KG1 (cell line): ENCODE measurements around the gene COL9A3.
A peak's percentile ranks its signal among the peaks of the same experiment; 100 is the strongest.

Source experiments
- DNase-seq: peaks from one replicate; lab custom pipeline; 2025; lab: John Stamatoyannopoulos, UW

COL9A3 gene

DNA sequence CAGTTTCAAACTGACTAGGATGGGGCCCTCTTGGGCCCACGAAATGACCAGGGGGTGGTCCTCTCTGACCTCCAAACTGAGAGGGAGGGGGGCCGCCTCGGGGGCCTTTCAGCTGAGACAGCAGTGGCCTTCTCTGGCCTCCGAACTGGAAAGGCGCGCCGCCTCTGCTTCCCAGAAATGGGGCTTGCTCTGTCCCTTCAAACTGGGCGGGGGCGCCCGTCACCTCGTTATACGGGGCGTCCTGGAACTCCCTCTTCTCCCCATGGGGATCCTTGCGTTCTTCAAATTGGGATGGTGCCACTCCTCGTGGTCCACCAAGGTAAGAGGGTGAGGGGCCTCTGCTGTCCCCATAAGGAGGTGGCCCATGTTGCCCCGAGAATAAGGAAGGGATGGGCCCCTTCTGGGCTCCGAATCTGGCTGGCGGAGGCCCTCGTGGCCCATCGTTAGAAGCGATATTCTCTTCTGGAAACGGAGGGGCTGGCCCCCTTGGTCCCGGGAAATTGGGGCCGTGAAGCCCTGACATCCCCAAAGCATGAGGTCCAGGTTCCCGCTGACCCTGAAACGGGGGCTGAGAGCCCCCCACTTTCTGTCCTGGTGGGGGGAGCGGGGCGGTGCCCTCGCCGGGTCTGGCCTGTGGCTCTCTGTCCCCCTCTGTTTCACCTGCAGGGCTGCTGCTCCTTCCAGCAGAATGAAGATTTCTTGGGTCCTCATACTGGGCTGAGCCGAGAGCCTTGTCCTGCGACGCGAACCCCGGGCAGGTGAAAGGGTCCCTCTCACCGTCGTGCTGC lies 63.5 kb downstream of the COL9A3 start:
- DNase-seq: no peak

- no peak for DNase-seq
Observed at GRCh38 chr20:62880935-62881661, 64.2 kb downstream of the COL9A3 start.

GRCh38 chr20:62881662-62882395 lies 65.0 kb downstream of the COL9A3 start:
- DNase-seq: no peak

DNA sequence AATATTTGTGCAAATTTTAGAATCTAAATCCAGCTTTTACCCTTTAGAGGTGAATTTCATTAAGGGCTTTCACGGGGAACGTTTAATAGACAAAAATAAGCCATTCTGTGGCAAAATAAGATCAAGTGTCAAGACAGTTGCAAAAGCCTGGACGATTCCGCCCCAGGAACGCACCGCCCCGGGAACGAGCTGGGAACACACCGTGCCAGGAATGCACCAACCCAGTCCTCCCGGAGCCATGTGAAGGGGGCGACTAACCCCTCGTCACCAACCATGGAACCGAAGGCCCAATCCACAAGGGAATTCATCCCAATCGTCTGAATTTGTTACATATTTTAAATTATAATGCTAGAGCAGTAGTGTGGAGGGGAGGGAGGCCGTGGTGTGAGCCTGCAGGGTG lies 65.6 kb downstream of the COL9A3 start:
- no peak for DNase-seq

DNA sequence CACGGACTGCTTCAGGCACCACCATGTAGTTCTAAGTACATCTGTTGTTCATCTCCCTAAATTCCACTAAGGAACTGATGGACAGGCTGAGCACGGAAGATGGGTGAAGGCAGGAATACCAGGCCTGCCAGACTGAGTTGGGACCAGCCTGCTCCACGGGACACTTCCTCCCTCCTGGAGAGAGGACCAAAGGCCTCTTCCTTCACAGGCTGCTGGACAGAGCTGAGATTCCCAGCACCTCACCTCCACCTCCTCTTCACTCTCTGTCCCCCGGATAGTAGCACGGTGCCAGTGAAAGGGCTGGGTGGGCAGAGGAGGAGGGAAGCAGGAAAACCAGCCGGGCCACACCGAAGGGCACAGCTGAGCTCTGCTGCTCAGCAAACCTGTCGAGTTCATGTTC lies 67.7 kb downstream of the COL9A3 start:
- no peak for DNase-seq

DNA sequence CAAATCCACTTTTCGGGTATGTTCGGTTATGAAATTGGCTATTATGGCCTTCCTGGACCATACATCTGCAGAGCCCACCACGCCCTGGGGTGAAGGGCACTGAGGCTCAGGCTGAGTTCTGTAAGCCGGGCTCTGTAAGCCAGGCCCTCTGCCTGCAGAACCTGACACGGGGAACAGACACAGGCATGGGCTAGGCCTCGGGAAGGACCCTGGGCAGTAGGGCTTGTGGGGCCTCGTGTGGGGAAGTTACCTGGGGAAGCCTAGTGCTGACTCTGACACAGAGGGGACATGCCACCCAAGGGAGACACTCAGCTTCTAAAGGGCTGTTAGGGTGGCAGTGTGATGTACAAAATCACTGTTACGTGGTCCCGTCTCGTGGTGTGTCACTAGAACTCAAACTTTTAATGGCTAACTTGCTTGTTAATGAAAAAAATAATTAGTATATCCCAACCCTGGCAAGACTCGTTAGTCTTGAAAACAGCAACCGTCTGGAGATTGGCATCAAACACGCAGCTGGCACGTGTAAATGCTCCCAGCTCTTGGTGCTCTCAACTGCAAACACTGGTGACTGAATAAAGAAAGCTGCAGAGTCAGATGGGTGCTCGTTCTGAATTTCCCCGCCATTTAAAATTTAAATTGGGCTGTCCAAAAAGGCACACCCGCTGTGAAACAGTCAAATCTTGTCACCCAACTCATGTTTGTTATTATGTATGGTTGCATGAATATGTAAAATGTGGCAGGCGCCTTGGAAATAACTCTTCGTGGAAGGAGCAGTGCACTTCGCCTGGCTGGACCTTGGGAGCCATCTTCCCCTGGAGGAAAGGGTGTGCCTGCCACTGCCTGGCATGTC lies 68.4 kb downstream of the COL9A3 start:
- DNase-seq: no peak

DNA sequence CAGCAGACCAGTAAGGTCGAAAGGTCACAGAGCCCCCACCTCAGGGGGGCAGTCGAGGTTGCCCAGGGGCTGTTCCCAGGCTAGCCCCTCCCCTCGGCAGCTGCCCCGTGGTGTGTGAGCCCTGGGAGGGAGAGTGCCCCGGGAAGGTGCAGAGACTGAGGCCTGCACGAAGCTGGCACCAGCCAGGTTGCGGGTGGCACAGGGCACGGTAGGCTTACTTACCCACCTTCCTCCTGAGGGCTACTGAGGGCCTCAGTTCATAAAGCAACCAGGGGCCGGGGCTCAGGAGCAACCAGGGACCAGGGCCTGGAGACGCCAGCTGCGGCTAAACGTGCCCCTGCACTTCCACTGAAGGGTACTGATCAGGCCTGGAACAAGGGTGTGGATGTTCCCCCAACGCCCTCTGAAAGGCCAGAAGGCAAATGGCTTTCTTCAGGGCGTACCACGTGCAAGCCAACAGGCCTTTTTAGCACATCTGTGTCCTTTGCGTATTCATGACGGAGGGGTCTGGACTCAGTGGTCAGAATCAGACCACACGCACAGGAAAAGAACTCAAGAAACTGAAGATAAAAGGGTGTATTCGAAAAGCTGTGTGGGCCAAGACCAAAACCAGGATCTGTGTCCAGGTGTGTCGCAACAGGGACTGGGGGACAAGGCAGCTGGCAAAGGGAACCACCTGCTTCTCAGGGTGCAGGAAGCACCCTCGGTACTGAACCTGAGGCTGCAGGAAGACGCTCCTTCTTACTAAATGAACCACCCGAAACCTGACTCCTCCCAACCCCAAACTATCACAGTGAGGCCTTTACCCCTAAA lies 69.3 kb downstream of the COL9A3 start:
- no peak for DNase-seq

GRCh38 chr20:62886709-62887058 lies 69.8 kb downstream of the COL9A3 start:
- DNase-seq: no peak

DNA sequence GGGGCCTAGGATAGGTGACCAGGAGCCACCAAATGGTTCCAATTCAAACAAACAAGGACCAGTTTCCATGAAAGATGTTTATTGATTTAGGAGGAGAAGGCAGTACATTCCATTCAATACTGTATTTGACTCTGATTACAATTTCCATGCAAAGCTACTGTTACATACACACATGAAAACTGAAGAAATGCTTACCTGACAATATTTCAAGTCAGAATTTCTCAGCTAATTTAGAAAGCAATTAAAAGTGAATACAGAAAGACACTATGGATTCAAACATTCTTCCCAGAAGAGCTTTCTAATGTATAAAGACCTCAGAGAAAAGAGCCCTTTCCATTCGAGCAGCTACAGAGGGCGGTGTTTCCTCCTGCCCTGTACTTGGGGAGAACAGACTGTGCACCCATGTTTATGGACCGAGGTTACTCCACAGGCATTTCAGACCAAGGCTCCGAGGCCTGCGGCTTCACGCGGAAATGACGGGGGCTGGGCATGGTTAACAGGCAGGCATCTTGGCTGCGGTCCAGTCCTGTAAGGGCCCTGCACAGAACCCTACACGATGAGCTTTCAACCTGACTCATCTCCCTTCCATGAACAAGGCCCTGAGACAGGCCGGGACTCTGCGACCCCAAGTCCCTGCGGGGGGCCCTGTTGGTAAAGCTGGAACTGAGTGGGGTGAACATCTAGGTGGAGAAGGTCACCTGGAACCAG lies 70.5 kb downstream of the COL9A3 start:
- DNase-seq: peak; percentile 43

- DNase-seq: no peak
Observed at GRCh38 chr20:62887860-62888239, 71.0 kb downstream of the COL9A3 start.

GRCh38 chr20:62888406-62888805 lies 71.6 kb downstream of the COL9A3 start:
- no peak for DNase-seq

DNA sequence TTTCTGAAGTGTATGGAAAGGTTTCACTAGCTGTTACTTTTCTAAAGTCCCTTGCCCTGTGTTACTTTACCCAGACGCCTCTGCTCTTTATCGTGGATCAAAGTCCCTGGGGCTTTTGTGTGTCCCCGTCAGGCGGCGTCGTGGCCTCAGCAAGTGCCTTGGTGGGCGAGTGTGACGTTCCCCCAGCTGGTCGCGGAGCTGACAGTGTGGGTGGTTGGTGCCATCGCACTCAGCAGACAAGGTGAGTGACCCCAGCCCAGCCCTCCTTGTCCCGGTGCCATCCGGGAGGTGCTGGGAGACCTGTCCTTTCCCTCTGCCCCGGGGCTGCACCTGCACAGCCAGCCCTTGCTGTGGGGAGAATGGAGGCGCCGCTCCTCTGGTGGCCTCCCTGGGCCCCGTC lies 72.1 kb downstream of the COL9A3 start:
- no peak for DNase-seq

- no peak for DNase-seq
Observed at GRCh38 chr20:62889411-62889810, 72.6 kb downstream of the COL9A3 start.

- no peak for DNase-seq
Observed at GRCh38 chr20:62889871-62890270, 73.0 kb downstream of the COL9A3 start.

GRCh38 chr20:62890444-62890843 lies 73.6 kb downstream of the COL9A3 start:
- no peak for DNase-seq
